ENCODE results near the gene WDR70.
"Not testable (repeated sequence)": the region's sequence is repeated elsewhere in the genome, so short reads cannot be mapped to it uniquely, and the experiment has no call there.

Gene WDR70

GRCh38 chr5:37518356-37518755 is 139.2 kb downstream of the WDR70 start:
- DNase-seq, result not testable (repeated sequence)

DNA sequence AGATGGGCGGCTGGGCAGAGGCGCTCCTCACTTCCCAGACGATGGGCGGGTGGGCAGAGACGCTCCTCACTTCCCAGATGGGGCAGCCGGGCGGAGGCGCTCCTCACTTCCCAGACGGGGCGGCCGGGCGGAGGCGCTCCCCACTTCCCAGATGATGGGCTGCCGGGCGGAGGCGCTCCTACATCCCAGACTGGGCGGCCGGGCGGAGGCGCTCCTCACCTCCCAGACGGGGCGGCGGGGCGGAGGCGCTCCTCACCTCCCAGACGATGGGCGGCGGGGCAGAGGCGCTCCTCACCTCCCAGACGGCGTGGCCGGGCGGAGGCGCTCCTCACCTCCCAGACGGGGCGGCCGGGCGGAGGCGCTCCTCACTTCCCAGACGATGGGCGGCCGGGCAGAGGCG is 140.2 kb downstream of the WDR70 start:
- no peak for DNase-seq

DNA sequence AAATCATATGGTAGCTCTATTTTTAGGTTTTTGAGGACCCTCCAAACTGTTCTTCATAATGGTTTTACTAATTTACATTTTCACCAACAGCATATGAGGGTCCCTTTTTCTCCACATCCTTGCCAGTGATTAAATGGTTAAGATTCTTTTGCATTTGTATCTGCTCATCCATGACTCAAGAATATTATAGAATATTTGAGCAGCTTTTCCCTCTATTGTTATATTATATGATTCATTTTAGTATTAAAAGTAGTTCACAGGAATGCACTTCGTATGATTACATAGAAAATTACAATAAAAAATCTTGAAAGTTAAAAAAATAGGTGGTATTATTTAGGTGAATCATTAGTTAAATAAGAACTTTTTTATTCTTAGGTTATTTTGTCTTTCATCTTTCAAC is 140.7 kb downstream of the WDR70 start:
- DNase-seq, result no peak

DNA sequence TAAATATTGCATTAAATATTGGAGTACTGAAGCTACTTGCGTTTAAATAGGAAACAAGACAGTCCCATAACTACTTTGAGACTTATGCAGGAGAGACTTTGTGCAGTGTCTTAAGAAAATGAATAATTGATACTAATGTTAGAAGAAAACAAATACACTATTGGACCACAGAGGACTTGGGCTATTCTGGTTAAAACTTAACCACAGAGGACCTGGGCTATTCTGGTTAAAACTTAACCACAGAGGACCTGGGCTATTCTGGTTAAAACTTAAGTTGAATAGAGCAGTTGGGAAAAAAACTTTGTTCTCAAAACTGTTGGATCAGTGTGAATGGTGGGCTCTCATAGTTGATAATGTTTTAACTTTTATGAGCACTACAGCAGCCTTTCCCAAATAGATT is 141.7 kb downstream of the WDR70 start:
- DNase-seq, result no peak

DNA sequence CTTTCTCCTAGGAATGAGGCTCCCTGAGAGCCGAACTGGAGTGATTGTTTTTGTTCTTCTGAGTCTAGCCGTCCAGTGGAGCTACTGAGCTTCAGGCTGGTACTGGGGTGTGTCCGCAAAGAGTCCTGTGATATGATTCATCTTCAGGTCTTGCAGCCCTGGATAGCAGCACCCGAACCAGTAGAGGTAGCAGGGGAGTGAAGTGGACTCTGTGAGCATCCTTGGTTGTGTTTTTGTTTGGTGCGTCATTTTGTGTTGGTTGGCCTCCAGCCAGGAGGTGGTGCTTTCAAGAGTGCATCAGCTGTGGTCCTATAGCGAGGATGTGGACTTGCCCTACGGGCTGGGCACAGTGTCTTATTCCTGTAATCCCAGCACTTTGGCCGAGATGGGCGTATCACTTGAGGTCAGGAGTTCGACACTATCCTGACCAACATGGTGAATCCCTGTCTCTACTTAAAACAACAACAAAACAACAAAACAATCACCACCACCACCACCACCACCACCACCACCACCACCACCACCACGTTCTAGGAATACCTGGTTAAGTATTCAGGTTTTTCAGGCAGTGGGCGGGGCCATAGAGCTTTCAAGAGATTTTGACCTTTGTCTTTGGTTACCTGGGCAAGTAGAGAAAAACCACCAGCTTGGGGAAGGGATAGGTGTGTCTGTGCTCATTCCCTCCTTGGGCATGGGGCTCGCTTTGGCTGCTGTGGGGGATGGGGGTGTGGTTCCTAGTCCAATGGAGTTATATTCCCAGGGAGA is 154.0 kb downstream of the WDR70 start:
- DNase-seq, result no peak

GRCh38 chr5:37533851-37534250 is 154.7 kb downstream of the WDR70 start:
- DNase-seq, result no peak

DNA sequence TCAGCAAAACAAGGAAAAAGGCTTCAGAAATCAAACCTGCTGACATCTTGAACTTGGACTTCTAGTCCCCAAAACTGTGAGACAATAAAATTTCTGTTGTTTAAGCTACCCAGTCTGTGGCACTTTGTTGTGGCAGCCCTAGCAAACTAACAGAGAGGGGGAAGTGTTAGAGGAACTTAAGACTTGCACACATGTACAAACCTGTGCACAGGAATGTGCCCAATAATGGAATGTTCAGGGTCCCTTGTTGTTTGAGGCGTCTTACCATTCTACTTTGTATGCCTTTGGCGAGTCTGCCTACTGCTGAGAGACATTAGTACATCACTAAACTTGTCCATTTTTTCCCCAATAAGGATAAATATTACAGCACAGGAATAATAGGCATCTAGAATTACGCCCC is 160.3 kb downstream of the WDR70 start:
- no peak for DNase-seq

GRCh38 chr5:37543216-37543615 is 164.1 kb downstream of the WDR70 start:
- no peak for DNase-seq

- no peak for DNase-seq
Observed at GRCh38 chr5:37549411-37549810, 170.3 kb downstream of the WDR70 start.

DNA sequence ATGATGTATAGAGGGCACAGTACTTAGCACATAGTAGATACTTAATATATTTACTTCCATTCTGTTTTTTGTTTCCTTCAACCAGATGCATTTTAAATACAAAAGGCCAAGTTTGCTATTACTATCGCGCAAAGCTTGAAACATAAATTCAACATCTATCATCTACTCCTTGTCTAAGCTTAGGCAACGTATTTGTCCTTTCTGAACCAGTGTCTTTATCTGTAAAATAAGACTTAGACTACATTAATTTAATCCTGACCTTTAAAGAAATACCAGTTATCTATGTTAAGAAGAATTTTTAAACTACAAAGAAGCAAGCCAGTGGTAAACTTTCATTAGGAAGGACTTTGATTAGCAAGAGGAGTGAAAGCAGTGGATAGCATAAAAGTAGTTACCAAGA is 173.0 kb downstream of the WDR70 start:
- DNase-seq, result no peak

- DNase-seq, result no peak
Observed at GRCh38 chr5:37552770-37553719, 173.9 kb downstream of the WDR70 start.

DNA sequence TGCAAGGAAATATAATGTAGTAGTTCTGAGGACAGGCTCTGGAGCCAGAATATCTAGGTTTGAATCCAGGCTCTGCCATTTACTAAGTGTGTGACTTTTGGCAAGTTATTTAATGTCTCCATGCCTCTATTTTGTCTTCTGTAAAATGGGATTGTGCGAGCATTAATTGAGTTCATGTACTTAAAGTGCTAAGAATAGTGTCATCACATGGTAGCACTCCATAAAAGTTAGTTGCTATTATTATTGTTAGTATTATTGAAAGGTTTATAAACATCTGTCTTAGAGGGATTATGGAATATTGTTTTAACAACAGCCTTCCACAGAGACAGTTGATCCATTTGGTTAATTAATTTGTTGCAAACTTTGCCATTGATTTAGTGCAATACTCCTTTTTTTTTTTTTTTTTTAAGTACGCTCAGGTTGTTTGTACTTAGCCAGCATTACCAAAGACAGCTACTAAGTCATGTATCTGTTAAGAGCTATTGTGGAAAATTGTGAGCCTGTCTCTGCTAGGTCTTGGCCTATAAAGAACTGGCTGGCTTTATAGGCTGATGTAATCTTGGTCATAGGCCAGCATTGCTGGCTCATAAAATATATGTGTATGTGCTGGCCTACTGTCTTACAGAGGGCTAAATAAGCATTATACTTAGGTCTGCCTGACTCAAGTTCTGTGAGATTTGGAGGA is 174.7 kb downstream of the WDR70 start:
- no peak for DNase-seq

- no peak for DNase-seq
Observed at GRCh38 chr5:37554405-37554739, 175.3 kb downstream of the WDR70 start.

DNA sequence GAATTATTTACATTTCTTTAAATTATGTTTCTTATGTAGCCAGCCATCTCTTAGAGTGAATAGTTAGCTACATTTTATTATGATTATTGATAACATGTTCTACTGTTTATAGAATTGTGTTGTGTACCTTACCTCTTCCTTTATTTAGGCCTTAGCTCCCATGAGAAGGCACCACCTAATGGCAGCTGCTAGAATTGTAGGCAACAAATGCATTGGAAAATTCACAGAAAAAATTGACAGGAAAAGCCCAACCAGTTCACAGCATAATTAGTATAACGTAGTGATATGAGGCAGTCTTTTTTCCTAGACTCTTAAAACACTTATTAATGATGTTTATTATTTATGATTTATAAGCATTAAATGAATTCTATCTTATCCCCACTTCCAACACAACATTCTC is 175.8 kb downstream of the WDR70 start:
- no peak for DNase-seq

GRCh38 chr5:37557734-37558293 is 178.7 kb downstream of the WDR70 start:
- DNase-seq, result no peak

- DNase-seq, result no peak
Observed at GRCh38 chr5:37565062-37565670, 186.0 kb downstream of the WDR70 start.

- no peak for DNase-seq
Observed at GRCh38 chr5:37567566-37567965, 188.4 kb downstream of the WDR70 start.

DNA sequence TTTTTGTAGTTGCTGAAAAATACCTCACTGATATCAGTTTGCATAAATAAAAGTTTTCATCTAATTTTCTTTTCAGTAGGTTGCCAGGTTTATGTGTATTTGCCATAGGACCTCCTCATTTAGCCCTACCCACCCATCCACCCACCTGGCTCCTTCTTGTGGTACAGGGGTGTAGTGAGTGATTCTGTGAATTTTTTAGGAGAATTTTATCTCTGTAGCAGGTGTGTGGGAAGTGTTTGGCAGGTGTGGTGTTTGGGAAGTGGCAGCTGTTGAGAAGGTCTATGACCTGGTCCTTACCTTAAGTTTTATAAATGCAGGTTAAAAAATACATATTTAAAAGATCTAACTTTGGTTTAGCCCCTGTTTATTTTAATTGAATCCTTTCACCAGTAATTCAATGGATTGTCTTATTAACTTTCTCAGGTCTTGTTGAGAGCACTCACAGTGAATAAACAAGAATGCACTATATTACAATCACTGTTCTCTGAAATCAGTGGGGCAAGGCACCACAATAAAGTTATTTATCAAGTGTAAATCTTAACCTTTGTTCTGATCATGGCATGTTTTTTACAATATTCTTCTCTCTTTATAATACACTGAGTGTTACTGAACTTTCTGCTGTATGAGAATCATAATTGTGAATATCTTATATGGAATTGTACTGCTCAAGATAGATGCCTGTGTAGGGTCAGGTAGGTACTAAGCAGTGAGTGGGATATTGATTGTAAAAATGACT is 189.1 kb downstream of the WDR70 start:
- DNase-seq, result no peak

GRCh38 chr5:37568893-37569292 is 189.8 kb downstream of the WDR70 start:
- DNase-seq, result no peak

- no peak for DNase-seq
Observed at GRCh38 chr5:37569466-37569865, 190.3 kb downstream of the WDR70 start.

GRCh38 chr5:37570597-37570996 is 191.5 kb downstream of the WDR70 start:
- no peak for DNase-seq

DNA sequence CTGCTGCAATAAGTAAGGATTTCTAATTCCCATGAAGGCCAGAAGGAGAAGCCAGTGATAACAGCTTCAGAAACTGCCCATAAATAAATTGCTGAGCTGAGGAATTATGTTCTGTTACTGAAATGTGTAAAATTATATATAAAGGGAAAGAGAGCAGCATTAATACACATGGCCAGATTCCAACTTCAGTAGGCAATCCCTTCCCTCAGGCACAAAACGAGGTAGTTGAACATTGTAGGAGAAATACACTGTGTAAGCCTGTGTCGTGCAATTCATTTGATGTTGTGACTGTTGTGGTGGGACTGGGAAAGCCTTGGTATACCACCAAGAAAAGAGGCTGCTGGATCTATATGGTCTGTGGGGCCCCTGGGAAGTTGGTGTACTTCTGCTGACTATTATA is 192.9 kb downstream of the WDR70 start:
- DNase-seq, result no peak

Measured in activated CD8-positive, alpha-beta memory T cell treated with anti-CD3 and anti-CD28 coated beads, Interleukin-2, amount 50 U/mL, for 4 hours (primary cell).